HG02870 (cell line): ENCODE data around the gene ERN2.
"Not testable (repeated sequence)": the region's sequence is repeated elsewhere in the genome, so short reads cannot be mapped to it uniquely, and the experiment has no call there.

Experiments
- ATAC-seq: cut with Tn5 transposase; IDR thresholded peaks from one replicate; pipeline ENCODE4 v1.9.1; 2021; ENCODE audit warnings: mild to moderate bottlenecking, moderate library complexity; ENCODE audit not compliant: unreplicated experiment

The ERN2 gene

GRCh38 chr16:23722613-23723240, 9.7 kb upstream of the ERN2 start:
- ATAC-seq, result not testable (repeated sequence)

GRCh38 chr16:23716484-23716883, 3.5 kb upstream of the ERN2 start:
- no peak for ATAC-seq

- no peak for ATAC-seq
Measured at GRCh38 chr16:23711785-23712184, 1.2 kb downstream of the ERN2 start.

GRCh38 chr16:23710504-23710903, 2.5 kb downstream of the ERN2 start:
- ATAC-seq, result no peak

GRCh38 chr16:23710008-23710407, 3.0 kb downstream of the ERN2 start:
- no peak for ATAC-seq

GRCh38 chr16:23709536-23709935, 3.5 kb downstream of the ERN2 start:
- no peak for ATAC-seq

GRCh38 chr16:23706439-23706838, 6.6 kb downstream of the ERN2 start:
- no peak for ATAC-seq

- no peak for ATAC-seq
Measured at GRCh38 chr16:23705517-23705902, 7.5 kb downstream of the ERN2 start.

- no peak for ATAC-seq
Measured at GRCh38 chr16:23704772-23705516, 8.1 kb downstream of the ERN2 start.

GRCh38 chr16:23702951-23703350, 10.1 kb downstream of the ERN2 start:
- no peak for ATAC-seq

GRCh38 chr16:23701045-23701444, 12.0 kb downstream of the ERN2 start:
- no peak for ATAC-seq

GRCh38 chr16:23700509-23700908, 12.5 kb downstream of the ERN2 start:
- ATAC-seq, result no peak

GRCh38 chr16:23700093-23700492, 12.9 kb downstream of the ERN2 start:
- ATAC-seq, result no peak

- no peak for ATAC-seq
Measured at GRCh38 chr16:23699100-23699499, 13.9 kb downstream of the ERN2 start.

GRCh38 chr16:23695756-23696155, 17.3 kb downstream of the ERN2 start:
- ATAC-seq, result no peak

- no peak for ATAC-seq
Measured at GRCh38 chr16:23694644-23695373, 18.2 kb downstream of the ERN2 start.

GRCh38 chr16:23694265-23694643, 18.8 kb downstream of the ERN2 start:
- no peak for ATAC-seq

GRCh38 chr16:23692190-23692837, 20.7 kb downstream of the ERN2 start:
- ATAC-seq, result no peak

- no peak for ATAC-seq
Measured at GRCh38 chr16:23691483-23692189, 21.4 kb downstream of the ERN2 start.

GRCh38 chr16:23690771-23691482, 22.1 kb downstream of the ERN2 start:
- ATAC-seq, result no peak
